Sigmoid colon (tissue), 4 donors: ENCODE data around the gene VPS26C.

ENCODE experiments used
- CTCF ChIP-seq, 4 experiments: fragments of 450-650 bp in 3 of 4; fragments of 200-600 bp in 1 of 4; IDR thresholded peaks; one replicate each; pipeline ENCODE4 v1.5.1; 2016 to 2019; ENCODE audit warnings: antibody characterized with exemption in 4 of 4, mild to moderate bottlenecking in 3 of 4, moderate library complexity in 2 of 4
- EP300 ChIP-seq, 4 donors: sonication (generic); formaldehyde crosslinking; IDR thresholded peaks; one replicate each; pipeline ENCODE4 v1.6.1; 2017; ENCODE audit warnings: antibody characterized with exemption in 4 of 4
- POLR2A ChIP-seq, 2 donors: fragments of 450-650 bp; IDR thresholded peaks; one replicate each; pipeline ENCODE4 v1.6.1; 2016; ENCODE audit warnings: antibody characterized with exemption in 2 of 2, mild to moderate bottlenecking in 2 of 2, moderate library complexity in 2 of 2
- POLR2AphosphoS5 ChIP-seq, 4 donors: sonication (generic); formaldehyde crosslinking; IDR thresholded peaks; one replicate each; pipeline ENCODE4 v1.6.1; 2017; ENCODE audit warnings: antibody characterized with exemption in 4 of 4

GRCh38 chr21:37300114-37300751 is 33.1 kb upstream of the VPS26C start:
- TF ChIP-seq CTCF (IDR thresholded peaks at IDR 0.05) (no peak), EP300 (IDR thresholded peaks at IDR 0.05) (no peak), POLR2A (IDR thresholded peaks at IDR 0.05) (no peak), POLR2AphosphoS5 (IDR thresholded peaks at IDR 0.05) (no peak)
